GM12878 (cell line): ENCODE results near the gene NCAPD3. TPM values are rescaled to one million over a fixed set of nuclear protein-coding genes. Genes with fewer than 3 reads are reported as not detected.

Experiments used
- ATAC-seq: fragments of 200-7000 bp; cut with Tn5 transposase; 3 replicates; pipeline ENCODE4 v1.9.1; 2020; ENCODE audit warnings: mild to moderate bottlenecking, moderate library complexity
- BruUV-seq: library from RNA; stranded (reverse); fragments of 400-500 nt; replicated peaks from 2 replicates; lab custom pipeline; 2021; lab: Mats Ljungman, UMichigan
- CTCF ChIA-PET: fragments of 300-600 bp; sonication (Branson Sonifier 250); formaldehyde crosslinking; extraction: SDS; loops from one replicate; lab custom pipeline; 2021; ENCODE audit warnings: inconsistent platforms; lab: Yijun Ruan, JAX
- POLR2A ChIA-PET: fragments of 350-600 bp; formaldehyde crosslinking; extraction: SDS; loops from one replicate; lab custom pipeline; 2021; ENCODE audit warnings: inconsistent platforms; lab: Charles Lee
- RAD21 ChIA-PET: fragments of 300-600 bp; sonication (Branson Sonifier 250); formaldehyde crosslinking; loops from one replicate; lab custom pipeline; 2023; ENCODE audit warnings: antibody characterized with exemption; ENCODE audit not compliant: unreplicated experiment; lab: Charles Lee
- SMC1A ChIA-PET: fragments of 300-600 bp; sonication (Branson Sonifier 250); formaldehyde crosslinking; loops from one replicate; lab custom pipeline; 2023; ENCODE audit not compliant: unreplicated experiment, uncharacterized antibody; lab: Charles Lee
- DNase-seq: peaks from one replicate; pipeline ENCODE4 v3.0.0-alpha.2; 2011; ENCODE audit warnings: low read depth, low spot score
- FAIRE-seq: peaks from 3 replicates; lab custom pipeline; 2011; peaks lifted over from hg19 to GRCh38; lab: Jason Lieb, UNC
- H2AFZ ChIP-seq: 2 replicates; pipeline ENCODE4 v1.6.0; 2011; ENCODE audit warnings: low read depth, low read length, control low read depth; ENCODE audit not compliant: control insufficient read depth
- H3K27ac ChIP-seq: 2 replicates; pipeline ENCODE4 v1.5.1; 2011; ENCODE audit warnings: control low read depth; ENCODE audit not compliant: control insufficient read depth, insufficient read depth
- H3K27me3 ChIP-seq, 2 experiments: replicated peaks in 1 of 2; 2 replicates each; pipeline versions ENCODE4 v1.6.0 to v1.6.1; 2011; ENCODE audit warnings: low read length in 1 of 2; ENCODE audit not compliant: control insufficient read depth in 2 of 2, insufficient read depth in 2 of 2
- H3K36me3 ChIP-seq, 2 experiments: 2 replicates each; pipeline ENCODE4 v1.5.1; 2011; ENCODE audit warnings: low read length in 1 of 2; ENCODE audit not compliant: control insufficient read depth in 2 of 2, insufficient read depth in 2 of 2
- H3K4me1 ChIP-seq: 2 replicates; pipeline ENCODE4 v1.6.1; 2011; ENCODE audit warnings: mild to moderate bottlenecking, low read length, moderate library complexity, mixed read lengths; ENCODE audit not compliant: control insufficient read depth, insufficient read depth
- H3K4me2 ChIP-seq: 2 replicates; pipeline ENCODE4 v1.6.0; 2011; ENCODE audit warnings: control low read depth; ENCODE audit not compliant: control insufficient read depth, insufficient read depth
- H3K4me3 ChIP-seq: fragments of 200-600 bp; sonication (generic); 2 replicates; pipeline ENCODE4 v1.5.1; 2016
- H3K79me2 ChIP-seq: 2 replicates; pipeline ENCODE4 v1.6.0; 2011; ENCODE audit warnings: low read length; ENCODE audit not compliant: control insufficient read depth, insufficient read depth
- H3K9ac ChIP-seq: 2 replicates; pipeline ENCODE4 v1.8.0; 2011; ENCODE audit warnings: low read length, control low read depth, mixed read lengths; ENCODE audit not compliant: control insufficient read depth, insufficient read depth
- H3K9me3 ChIP-seq: replicated peaks from 3 replicates; pipeline ENCODE4 v1.5.1; 2011; ENCODE audit warnings: mild to moderate bottlenecking, low read length; ENCODE audit not compliant: control insufficient read depth, insufficient read depth
- H4K20me1 ChIP-seq: 2 replicates; pipeline ENCODE4 v1.6.0; 2011; ENCODE audit not compliant: control insufficient read depth, insufficient read depth
- BMI1 ChIP-seq: fragments of 450-650 bp; IDR thresholded peaks from 2 replicates; pipeline ENCODE4 v1.6.1; 2016; ENCODE audit warnings: mild to moderate bottlenecking, moderate library complexity, borderline replicate concordance
- BRCA1 ChIP-seq: IDR thresholded peaks from 2 replicates; pipeline ENCODE4 v1.6.1; 2011; ENCODE audit warnings: low read depth, low read length, improper control_type of control experiment
- EZH2 ChIP-seq: IDR thresholded peaks from 2 replicates; pipeline ENCODE4 v1.6.1; 2012; ENCODE audit warnings: low read depth, mild to moderate bottlenecking, control low read depth, inconsistent platforms, low read length, borderline replicate concordance; ENCODE audit not compliant: control insufficient read depth
- IRF3 ChIP-seq: fragments of 450-650 bp; IDR thresholded peaks from 2 replicates; pipeline ENCODE4 v1.6.1; 2014; ENCODE audit warnings: mild to moderate bottlenecking
- NFIC ChIP-seq: IDR thresholded peaks from 2 replicates; pipeline ENCODE4 v1.6.1; 2012; ENCODE audit warnings: low read depth, mild to moderate bottlenecking, inconsistent platforms, low read length, moderate library complexity
- NFYA ChIP-seq: IDR thresholded peaks from 2 replicates; pipeline ENCODE4 v1.6.1; 2011; ENCODE audit warnings: low read depth, mild to moderate bottlenecking, low read length, improper control_type of control experiment, borderline replicate concordance
- NR2F1 ChIP-seq: fragments of 450-650 bp; conservative IDR thresholded peaks from 2 replicates; pipeline ENCODE4 v1.6.1; 2017; ENCODE audit warnings: mild to moderate bottlenecking
- NRF1 ChIP-seq: conservative IDR thresholded peaks from 2 replicates; pipeline ENCODE4 v1.6.1; 2011; ENCODE audit warnings: mild to moderate bottlenecking, low read depth, low read length, improper control_type of control experiment
- PAX5 ChIP-seq: IDR thresholded peaks from 2 replicates; pipeline ENCODE4 v1.6.1; 2011; ENCODE audit warnings: low read depth, low read length, borderline replicate concordance
- SIN3A ChIP-seq: IDR thresholded peaks from 2 replicates; pipeline ENCODE4 v1.6.1; 2012; ENCODE audit warnings: low read depth, low read length, improper control_type of control experiment
- ZBTB40 ChIP-seq: fragments of 450-650 bp; IDR thresholded peaks from 2 replicates; pipeline ENCODE4 v1.6.1; 2016; ENCODE audit warnings: mild to moderate bottlenecking, moderate library complexity, borderline replicate concordance
- ZNF384 ChIP-seq: IDR thresholded peaks from 2 replicates; pipeline ENCODE4 v1.6.1; 2012; ENCODE audit warnings: low read depth, mild to moderate bottlenecking, low read length, improper control_type of control experiment, borderline replicate concordance
- WGBS: methylation state at CpG from one replicate; pipeline ENCODE4 v1.1.6; 2016; ENCODE audit warnings: low lambda C conversion rate; ENCODE audit not compliant: insufficient replicate concordance, insufficient coverage; ENCODE audit errors: missing lambda C conversion rate; 5-methylcytosine and 5-hydroxymethylcytosine counted together
- in situ Hi-C: fragments of 300-500 bp; cut with MboI; formaldehyde crosslinking; loops from 9 replicates; pipeline ENCODE4 v1.14.3; 2018; ENCODE audit warnings: mixed read lengths
- intact Hi-C: fragments of 100-400 bp; cut with micrococcal nuclease; formaldehyde crosslinking; loops from one replicate; pipeline ENCODE4 v1.14.2; 2022; ENCODE audit not compliant: unreplicated experiment
- polyA plus RNA-seq, 11 experiments: library from polyadenylated mRNA; depleted of rRNA in 4 of 11; unstranded in 6 of 11; stranded (reverse) in 5 of 11; fragments of >200 nt; fragmentation: Nextera tagmentation in 4 of 11; fragmentation: Illumina TruSeq in 1 of 11; extraction: Ambion mirVana in 4 of 11; extraction: Trizol in 1 of 11; gene quantifications; 1 replicate in 1 of 11; 2 replicates in 10 of 11; pipeline versions ENCODE4 v1.2.1 to v1.2.3, GENCODE V29; 2011 to 2016; ENCODE audit warnings: inconsistent platforms in 2 of 11, missing spikeins in 2 of 11, low read depth in 1 of 11
- total RNA-seq, 4 experiments: library from RNA; depleted of rRNA in 3 of 4; stranded (reverse); fragments of >200 nt in 3 of 4; fragmentation: Illumina TruSeq in 1 of 4; extraction: Trizol in 1 of 4; gene quantifications; 2 replicates each; pipeline versions ENCODE4 v1.2.1 to v1.2.3, GENCODE V29; 2013 to 2021
- TF ChIP-seq, protein P1 (sequence below): fragments of 450-650 bp; IDR thresholded peaks from 2 replicates; pipeline ENCODE4 v1.6.1; 2017; ENCODE audit warnings: mild to moderate bottlenecking, moderate library complexity
- TF ChIP-seq, protein P2 (sequence below): IDR thresholded peaks from 2 replicates; pipeline ENCODE4 v1.6.1; 2012; ENCODE audit warnings: low read depth, low read length, improper control_type of control experiment

The NCAPD3 gene
- total and polyA plus RNA-seq, 10 of the 15 experiments (the other 5 are each of a cell fraction or from before 2014, with no cell fraction given), result 14.9 to 58.2 (median 48.2) TPM

- no peak for FAIRE-seq
- in situ Hi-C loops, result no loop called here
- no peaks in the 10 kb centered on the region for H4K20me1 ChIP-seq
- TF ChIP-seq PAX5 (no peak), BRCA1 (no peak), NR2F1 (no peak), NFYA (no peak), ZBTB40 (no peak), NRF1 (no peak), BMI1 (no peak), NFIC (no peak), EZH2 (no peak), SIN3A (no peak), ZNF384 (no peak), IRF3 (no peak)
- TF ChIP-seq, protein P1, sequence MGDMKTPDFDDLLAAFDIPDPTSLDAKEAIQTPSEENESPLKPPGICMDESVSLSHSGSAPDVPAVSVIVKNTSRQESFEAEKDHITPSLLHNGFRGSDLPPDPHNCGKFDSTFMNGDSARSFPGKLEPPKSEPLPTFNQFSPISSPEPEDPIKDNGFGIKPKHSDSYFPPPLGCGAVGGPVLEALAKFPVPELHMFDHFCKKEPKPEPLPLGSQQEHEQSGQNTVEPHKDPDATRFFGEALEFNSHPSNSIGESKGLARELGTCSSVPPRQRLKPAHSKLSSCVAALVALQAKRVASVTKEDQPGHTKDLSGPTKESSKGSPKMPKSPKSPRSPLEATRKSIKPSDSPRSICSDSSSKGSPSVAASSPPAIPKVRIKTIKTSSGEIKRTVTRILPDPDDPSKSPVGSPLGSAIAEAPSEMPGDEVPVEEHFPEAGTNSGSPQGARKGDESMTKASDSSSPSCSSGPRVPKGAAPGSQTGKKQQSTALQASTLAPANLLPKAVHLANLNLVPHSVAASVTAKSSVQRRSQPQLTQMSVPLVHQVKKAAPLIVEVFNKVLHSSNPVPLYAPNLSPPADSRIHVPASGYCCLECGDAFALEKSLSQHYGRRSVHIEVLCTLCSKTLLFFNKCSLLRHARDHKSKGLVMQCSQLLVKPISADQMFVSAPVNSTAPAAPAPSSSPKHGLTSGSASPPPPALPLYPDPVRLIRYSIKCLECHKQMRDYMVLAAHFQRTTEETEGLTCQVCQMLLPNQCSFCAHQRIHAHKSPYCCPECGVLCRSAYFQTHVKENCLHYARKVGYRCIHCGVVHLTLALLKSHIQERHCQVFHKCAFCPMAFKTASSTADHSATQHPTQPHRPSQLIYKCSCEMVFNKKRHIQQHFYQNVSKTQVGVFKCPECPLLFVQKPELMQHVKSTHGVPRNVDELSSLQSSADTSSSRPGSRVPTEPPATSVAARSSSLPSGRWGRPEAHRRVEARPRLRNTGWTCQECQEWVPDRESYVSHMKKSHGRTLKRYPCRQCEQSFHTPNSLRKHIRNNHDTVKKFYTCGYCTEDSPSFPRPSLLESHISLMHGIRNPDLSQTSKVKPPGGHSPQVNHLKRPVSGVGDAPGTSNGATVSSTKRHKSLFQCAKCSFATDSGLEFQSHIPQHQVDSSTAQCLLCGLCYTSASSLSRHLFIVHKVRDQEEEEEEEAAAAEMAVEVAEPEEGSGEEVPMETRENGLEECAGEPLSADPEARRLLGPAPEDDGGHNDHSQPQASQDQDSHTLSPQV, result no peak
- TF ChIP-seq, protein P2, sequence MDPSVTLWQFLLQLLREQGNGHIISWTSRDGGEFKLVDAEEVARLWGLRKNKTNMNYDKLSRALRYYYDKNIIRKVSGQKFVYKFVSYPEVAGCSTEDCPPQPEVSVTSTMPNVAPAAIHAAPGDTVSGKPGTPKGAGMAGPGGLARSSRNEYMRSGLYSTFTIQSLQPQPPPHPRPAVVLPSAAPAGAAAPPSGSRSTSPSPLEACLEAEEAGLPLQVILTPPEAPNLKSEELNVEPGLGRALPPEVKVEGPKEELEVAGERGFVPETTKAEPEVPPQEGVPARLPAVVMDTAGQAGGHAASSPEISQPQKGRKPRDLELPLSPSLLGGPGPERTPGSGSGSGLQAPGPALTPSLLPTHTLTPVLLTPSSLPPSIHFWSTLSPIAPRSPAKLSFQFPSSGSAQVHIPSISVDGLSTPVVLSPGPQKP, result no peak
Observed at GRCh38 chr11:134238956-134239355, 15.2 kb upstream of the NCAPD3 start.

More at GRCh38 chr11:134238956-134239355, 15.2 kb upstream of the NCAPD3 start:
- no peak for DNase-seq
- Histone ChIP-seq H3K4me1 (no peaks in the 10 kb centered on the region), H2AFZ (no peak overlapping the region), H3K4me3 (no peak overlapping the region), H3K36me3 (peaks cover 1 to 6% of the 10 kb centered on the region in 2 experiments; a peak in 3 of 4 replicates), H3K9ac (no peak overlapping the region), H3K27ac (no peak overlapping the region), H3K79me2 (no peaks in the 10 kb centered on the region), H3K9me3 (no peaks in the 10 kb centered on the region), H3K27me3 (no peaks in the 10 kb centered on the region), H3K4me2 (no peak overlapping the region)
- BruUV-seq, result no TSS peak
- ChIA-PET RAD21 (no interaction called here), SMC1A (interaction anchor here (2.6 kb wide), 1 partner anchor 10 kb away, joined by 5 read pairs; no protein-coding TSS in a partner anchor), CTCF (interaction anchor here (1.2 to 1.7 kb wide), 2 partner anchors 10 to 32 kb away, joined by 4 to 5 read pairs; no protein-coding TSS in a partner anchor), POLR2A (no interaction called here)
- no peak for ATAC-seq
- intact Hi-C loops, result no loop called here
- WGBS, result 92% methylated on average over 5 of the region's 5 CpGs
